Activated CD4-positive, alpha-beta T cell treated with anti-CD3 and anti-CD28 coated beads, Interleukin-2, amount 10 ng/mL, durations not matched to agents 24 days and 14 days (primary cell): ENCODE results near the gene PRDM10. TPM values are rescaled to one million over a fixed set of nuclear protein-coding genes. Genes with fewer than 3 reads are reported as not detected.

Source experiments
- DNase-seq: peaks from one replicate; pipeline ENCODE4 v3.0.0; 2022
- H3K27ac Mint-ChIP-seq: one replicate; pipeline ENCODE4 v1.8.0; 2022; ENCODE audit warnings: mild to moderate bottlenecking, mixed read lengths
- H3K27me3 Mint-ChIP-seq: one replicate; pipeline ENCODE4 v1.8.0; 2022; ENCODE audit warnings: mixed read lengths
- H3K36me3 Mint-ChIP-seq: one replicate; pipeline ENCODE4 v1.8.0; 2022; ENCODE audit warnings: low read depth, mild to moderate bottlenecking, mixed read lengths
- H3K4me1 Mint-ChIP-seq: one replicate; pipeline ENCODE4 v1.8.0; 2021; ENCODE audit warnings: mixed read lengths
- H3K4me3 Mint-ChIP-seq: one replicate; pipeline ENCODE4 v1.8.0; 2022; ENCODE audit warnings: mild to moderate bottlenecking, moderate library complexity, mixed read lengths
- H3K9me3 Mint-ChIP-seq: one replicate; pipeline ENCODE4 v1.8.0; 2021; ENCODE audit warnings: mixed read lengths
- intact Hi-C: fragments of 100-400 bp; cut with micrococcal nuclease; formaldehyde crosslinking; loops from one replicate; pipeline ENCODE4 v1.15.1; 2023
- total RNA-seq: library from RNA; stranded (reverse); gene quantifications from 2 replicates; pipeline ENCODE4 v1.2.3, GENCODE V29; 2022

The PRDM10 gene, protein sequence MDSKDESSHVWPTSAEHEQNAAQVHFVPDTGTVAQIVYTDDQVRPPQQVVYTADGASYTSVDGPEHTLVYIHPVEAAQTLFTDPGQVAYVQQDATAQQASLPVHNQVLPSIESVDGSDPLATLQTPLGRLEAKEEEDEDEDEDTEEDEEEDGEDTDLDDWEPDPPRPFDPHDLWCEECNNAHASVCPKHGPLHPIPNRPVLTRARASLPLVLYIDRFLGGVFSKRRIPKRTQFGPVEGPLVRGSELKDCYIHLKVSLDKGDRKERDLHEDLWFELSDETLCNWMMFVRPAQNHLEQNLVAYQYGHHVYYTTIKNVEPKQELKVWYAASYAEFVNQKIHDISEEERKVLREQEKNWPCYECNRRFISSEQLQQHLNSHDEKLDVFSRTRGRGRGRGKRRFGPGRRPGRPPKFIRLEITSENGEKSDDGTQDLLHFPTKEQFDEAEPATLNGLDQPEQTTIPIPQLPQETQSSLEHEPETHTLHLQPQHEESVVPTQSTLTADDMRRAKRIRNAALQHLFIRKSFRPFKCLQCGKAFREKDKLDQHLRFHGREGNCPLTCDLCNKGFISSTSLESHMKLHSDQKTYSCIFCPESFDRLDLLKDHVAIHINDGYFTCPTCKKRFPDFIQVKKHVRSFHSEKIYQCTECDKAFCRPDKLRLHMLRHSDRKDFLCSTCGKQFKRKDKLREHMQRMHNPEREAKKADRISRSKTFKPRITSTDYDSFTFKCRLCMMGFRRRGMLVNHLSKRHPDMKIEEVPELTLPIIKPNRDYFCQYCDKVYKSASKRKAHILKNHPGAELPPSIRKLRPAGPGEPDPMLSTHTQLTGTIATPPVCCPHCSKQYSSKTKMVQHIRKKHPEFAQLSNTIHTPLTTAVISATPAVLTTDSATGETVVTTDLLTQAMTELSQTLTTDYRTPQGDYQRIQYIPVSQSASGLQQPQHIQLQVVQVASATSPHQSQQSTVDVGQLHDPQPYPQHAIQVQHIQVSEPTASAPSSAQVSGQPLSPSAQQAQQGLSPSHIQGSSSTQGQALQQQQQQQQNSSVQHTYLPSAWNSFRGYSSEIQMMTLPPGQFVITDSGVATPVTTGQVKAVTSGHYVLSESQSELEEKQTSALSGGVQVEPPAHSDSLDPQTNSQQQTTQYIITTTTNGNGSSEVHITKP
- 15.9 and 16.1 TPM in 2 replicates for total RNA-seq

DNA sequence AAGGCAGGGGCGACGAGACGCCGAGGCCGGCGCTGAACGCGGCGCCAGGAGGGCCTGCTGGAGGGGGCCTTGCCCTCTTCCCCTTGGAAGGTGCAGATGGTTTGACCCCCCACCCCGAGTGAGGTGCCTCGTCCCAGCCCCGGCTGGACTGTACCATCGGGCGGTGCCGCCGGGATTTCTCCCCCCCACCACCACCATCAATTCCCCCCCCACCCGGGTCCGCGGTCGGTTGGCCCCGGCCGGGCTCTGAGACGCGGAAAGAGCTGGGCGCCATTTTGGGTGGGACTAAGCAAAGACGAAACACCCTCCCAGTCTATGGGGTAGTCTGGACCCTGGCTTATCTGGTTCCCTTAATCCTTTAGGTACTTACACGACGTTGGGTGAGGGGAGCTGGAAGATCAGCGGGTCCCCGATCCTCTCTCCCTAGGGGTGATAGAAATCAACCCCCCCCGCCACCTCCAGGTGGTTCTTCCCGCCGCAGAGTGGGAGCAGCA, at the start of gene PRDM10:
Gene PRDM10 (minus strand): TSS at position 484 of the 494 bp plus-strand sequence. CDS start 41,871 bp downstream, outside the sequence.
- intact Hi-C loops, result loop anchor here (5.0 kb wide), 2 partner anchors 80 to 120 kb away; no protein-coding TSS in a partner anchor
- peak within 1 kb of the TSS; percentile 98 for H3K4me3 Mint-ChIP-seq
- peaks cover 18% of the 10 kb centered on the region for H3K4me1 Mint-ChIP-seq
- H3K36me3 Mint-ChIP-seq, result peaks cover 6% of the 10 kb centered on the region
- peak within 1 kb of the TSS; percentile 100 for H3K27ac Mint-ChIP-seq
- H3K9me3 Mint-ChIP-seq, result no peaks in the 10 kb centered on the region
- peaks cover 3% of the 10 kb centered on the region for H3K27me3 Mint-ChIP-seq
- DNase-seq, result peak; percentile 96

DNA sequence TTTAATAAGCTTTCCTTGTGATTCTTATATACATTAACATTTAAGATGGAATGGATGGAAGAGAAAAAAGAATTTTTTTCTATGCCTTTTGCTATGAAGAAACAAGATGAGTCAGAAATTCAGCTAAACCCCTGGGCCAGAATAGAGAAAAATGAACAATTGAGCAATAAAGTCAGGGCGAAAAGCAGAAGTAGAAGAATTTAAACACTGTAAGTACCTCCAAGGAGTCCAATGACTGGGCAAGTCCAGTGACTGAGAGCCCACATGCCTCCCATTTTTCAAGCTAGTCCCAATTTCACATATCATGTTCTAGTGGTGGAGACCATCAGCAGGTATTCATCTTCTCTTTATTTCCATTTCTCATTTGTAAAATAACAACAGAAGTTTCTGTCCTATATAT, 48.4 kb upstream of the PRDM10 start:
- Mint-ChIP-seq H3K4me3 (no peak overlapping the region), H3K36me3 (no peaks in the 10 kb centered on the region), H3K4me1 (no peaks in the 10 kb centered on the region), H3K27me3 (peaks cover 26% of the 10 kb centered on the region), H3K9me3 (no peaks in the 10 kb centered on the region), H3K27ac (no peak overlapping the region)
- no peak for DNase-seq
- intact Hi-C loops, result no loop called here

DNA sequence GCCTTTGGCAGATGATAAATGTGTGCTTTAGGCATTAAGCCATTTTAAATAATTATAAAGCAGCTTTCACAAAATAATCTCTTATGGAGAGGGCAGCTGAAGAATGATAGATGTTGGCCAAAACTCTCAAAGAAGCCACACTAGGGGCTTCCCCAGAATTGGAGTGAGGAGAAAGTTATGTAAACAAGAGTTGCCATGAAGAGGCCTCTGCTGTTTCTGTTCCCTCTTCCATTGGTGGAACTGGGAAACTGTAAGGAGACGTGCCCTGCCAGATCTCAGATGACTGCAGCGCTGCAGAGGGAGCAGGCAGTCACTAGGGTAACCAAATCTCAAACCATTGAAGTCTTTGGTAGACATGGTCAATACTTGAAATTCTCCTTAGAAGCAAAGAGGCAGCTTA, 47.6 kb upstream of the PRDM10 start:
- Mint-ChIP-seq H3K27ac (no peak overlapping the region), H3K27me3 (peaks cover 23% of the 10 kb centered on the region), H3K4me1 (no peaks in the 10 kb centered on the region), H3K36me3 (no peaks in the 10 kb centered on the region), H3K9me3 (no peaks in the 10 kb centered on the region), H3K4me3 (no peak overlapping the region)
- intact Hi-C loops, result no loop called here
- no peak for DNase-seq

DNA sequence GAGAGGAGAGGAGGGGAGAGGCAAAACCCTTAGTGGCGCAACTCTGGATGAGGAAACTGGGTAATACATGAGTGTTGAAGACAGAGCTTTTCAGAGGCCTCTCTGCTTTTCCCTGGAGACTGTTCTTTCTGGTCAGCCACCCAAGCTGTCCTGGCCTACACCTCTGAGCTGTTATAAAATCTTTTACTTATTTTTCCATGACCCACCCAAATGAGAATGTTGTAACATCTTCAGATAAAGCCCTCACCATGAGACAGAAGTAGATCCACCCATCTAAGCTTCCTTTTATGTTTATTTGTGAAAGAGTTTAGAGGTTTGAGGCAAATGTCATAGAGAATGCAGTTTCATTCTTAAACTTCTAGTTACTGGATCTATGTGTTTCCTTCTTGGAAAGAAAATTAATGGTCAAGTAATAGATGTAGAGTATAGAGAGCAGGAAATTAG, 46.7 kb upstream of the PRDM10 start:
- H3K27me3 Mint-ChIP-seq, result peaks cover 20% of the 10 kb centered on the region
- H3K27ac Mint-ChIP-seq, result no peak overlapping the region
- H3K9me3 Mint-ChIP-seq, result no peaks in the 10 kb centered on the region

DNA sequence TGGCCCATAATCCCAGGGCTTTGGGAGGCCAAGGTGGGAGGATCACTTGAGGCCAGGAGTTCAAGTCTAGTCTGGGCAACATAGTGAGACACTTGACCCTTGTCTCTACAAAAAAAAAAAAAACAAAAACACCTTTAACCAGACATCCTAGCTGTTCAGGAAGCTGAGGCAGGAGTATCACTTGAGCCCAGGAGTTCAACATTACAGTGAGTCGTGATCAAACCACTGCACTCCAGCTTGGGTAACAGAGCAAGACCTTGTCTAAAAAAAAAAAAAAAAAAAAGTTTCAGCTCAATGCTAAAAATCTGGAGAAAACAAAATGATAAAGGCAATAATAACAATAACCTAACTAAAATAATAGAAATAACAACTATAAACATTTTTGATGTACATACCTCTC, 44.5 kb upstream of the PRDM10 start:
- no peak overlapping the region for H3K4me3 Mint-ChIP-seq
- no peaks in the 10 kb centered on the region for H3K4me1 Mint-ChIP-seq
- H3K36me3 Mint-ChIP-seq, result no peaks in the 10 kb centered on the region
- intact Hi-C loops, result no loop called here
- H3K9me3 Mint-ChIP-seq, result no peaks in the 10 kb centered on the region
- H3K27ac Mint-ChIP-seq, result no peak overlapping the region
- peaks cover 8% of the 10 kb centered on the region for H3K27me3 Mint-ChIP-seq
- DNase-seq, result no peak

More for the DNA sequence above, 46.7 kb upstream of the PRDM10 start:
- Mint-ChIP-seq H3K36me3 (no peaks in the 10 kb centered on the region), H3K4me3 (no peak overlapping the region), H3K4me1 (no peaks in the 10 kb centered on the region)
- DNase-seq, result no peak
- intact Hi-C loops, result no loop called here

DNA sequence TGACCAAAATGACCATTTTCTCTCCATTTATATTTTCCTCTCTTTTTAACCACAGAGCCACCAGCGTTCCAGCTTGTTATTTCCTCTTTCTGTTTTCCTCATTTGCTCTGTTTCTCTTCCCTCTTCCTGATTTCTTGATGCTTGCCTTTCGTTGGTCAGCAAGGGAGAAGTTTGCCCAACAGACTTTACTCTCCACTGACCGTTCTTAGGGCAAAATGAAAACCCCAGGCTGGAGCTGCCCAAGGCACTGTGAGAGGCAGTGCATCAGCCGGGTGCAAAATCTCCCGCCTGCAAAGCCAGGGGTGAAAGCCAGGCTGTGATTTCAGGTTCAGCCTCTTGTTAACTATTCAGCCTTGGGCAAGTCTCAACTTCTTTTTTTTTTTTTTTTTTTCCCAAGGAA, 40.9 kb upstream of the PRDM10 start:
- Mint-ChIP-seq H3K27ac (no peak overlapping the region), H3K4me3 (no peak overlapping the region), H3K36me3 (no peaks in the 10 kb centered on the region), H3K27me3 (no peaks in the 10 kb centered on the region), H3K9me3 (no peaks in the 10 kb centered on the region), H3K4me1 (no peaks in the 10 kb centered on the region)
- DNase-seq, result no peak
- intact Hi-C loops, result no loop called here

DNA sequence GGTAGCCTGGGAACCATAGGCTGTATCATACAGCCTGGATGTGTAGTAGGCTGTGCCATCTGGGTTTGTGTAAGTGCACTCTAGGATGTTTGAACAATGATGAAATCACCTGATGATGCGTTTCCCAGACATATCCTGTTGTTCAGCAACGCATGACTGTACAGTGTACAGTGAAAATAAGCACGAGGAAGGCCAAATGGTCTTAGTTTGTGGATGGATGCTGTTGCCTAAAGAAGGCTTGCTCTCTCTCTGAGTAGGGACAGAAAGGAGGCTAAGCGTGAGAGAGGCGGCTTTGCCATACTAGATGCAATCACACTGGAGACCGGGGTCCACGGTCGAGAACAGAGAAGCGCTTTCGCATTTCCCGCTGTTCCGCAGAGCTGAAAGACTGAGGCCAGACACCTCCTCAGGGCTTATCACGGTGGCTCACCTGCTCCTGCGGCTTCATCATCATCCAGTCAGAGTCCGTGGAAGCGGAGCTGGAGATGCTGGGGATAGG, 39.5 kb upstream of the PRDM10 start:
- Mint-ChIP-seq H3K9me3 (no peaks in the 10 kb centered on the region), H3K27ac (no peak overlapping the region), H3K4me1 (no peaks in the 10 kb centered on the region), H3K27me3 (peaks cover 2% of the 10 kb centered on the region), H3K4me3 (no peak overlapping the region), H3K36me3 (no peaks in the 10 kb centered on the region)
- intact Hi-C loops, result no loop called here
- no peak for DNase-seq

DNA sequence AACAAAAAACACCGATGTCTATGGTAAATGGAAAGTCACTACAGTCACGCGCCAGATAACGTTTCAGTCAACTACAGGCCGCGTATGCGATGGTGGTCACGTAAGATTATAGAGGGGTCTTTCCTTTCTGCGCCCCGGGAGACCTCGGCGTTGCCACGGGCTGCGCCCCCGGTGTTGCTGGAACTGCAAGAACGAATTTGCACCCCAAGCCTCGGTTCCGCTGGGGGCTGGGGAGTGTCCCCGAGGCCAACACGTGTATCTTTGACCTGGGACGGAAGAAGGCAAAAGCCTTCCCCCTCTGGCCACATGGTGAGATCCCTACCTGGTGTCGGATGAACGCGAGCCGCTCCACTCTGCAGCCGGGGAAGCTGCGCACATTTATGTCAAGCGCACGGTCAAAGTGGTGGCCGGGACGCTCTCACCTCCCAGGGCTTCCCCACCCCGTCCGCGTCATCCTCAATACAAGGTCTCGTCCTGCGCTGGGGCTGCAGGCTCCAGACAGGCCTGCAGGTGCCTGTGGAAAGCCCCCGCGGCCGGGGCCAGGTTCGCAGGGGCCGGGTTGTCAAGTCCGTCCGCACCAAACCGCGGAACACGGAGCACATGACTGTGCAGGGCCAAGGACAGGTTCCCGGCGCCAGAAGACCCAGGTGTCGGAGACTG, 37.8 kb upstream of the PRDM10 start:
- DNase-seq, result no peak
- Mint-ChIP-seq H3K36me3 (no peaks in the 10 kb centered on the region), H3K4me1 (no peaks in the 10 kb centered on the region), H3K4me3 (no peak overlapping the region), H3K27ac (no peak overlapping the region), H3K9me3 (no peaks in the 10 kb centered on the region), H3K27me3 (peaks cover 2% of the 10 kb centered on the region)
- intact Hi-C loops, result no loop called here

DNA sequence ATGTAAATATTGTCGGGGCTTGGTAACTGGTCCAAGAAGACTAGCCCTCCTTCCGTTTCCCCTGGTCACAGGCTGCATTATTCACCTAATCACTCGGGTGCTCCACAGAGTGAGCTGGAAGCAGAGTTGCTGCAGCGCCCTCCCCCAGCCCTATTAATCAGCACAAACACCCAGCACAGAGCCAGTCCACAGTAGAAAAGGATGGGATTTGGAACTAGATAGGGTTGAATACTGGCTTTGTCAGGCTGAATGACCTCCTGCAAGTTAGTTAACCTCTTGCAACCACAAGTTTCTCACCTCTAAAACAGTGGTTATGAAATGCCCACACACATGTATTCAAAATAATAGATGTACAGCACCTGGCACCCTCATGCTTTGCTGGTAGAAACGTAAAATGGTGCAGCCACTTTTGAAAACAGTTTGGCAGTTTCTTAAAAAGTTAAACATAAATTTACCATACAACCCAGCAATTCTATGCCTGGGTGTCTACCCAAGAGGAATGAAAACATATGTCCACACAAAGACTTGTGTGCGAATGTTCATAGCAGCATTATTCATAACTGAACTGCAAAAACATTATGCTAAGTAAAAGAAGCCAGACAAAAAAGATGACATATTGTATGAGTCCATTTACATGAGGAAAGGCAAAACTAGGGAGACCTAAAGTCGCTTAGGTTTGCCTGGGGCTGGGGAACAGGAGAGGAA, 35.4 kb upstream of the PRDM10 start:
- Mint-ChIP-seq H3K27me3 (peaks cover 4% of the 10 kb centered on the region), H3K36me3 (no peaks in the 10 kb centered on the region), H3K4me1 (no peaks in the 10 kb centered on the region), H3K9me3 (no peaks in the 10 kb centered on the region), H3K27ac (no peak overlapping the region), H3K4me3 (no peak overlapping the region)
- intact Hi-C loops, result no loop called here
- DNase-seq, result no peak

DNA sequence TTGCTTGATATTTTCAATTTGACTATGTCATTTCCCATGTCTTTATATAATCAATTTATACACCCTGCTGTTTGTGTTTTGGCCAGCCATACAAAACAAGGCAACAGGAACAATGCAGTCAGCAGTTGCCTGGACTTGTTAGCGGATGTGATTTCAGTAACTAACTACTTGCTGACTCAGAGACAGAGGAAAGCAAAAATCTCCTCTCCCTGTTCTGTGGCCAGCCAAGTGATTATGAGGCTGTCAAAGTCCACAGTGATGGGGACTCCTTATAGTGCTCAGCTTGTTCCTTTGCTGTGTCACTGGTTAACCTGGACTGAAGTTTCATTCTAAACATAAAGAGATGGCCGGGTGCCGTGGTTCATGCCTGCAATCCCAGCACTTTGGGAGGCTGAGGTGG, 34.4 kb upstream of the PRDM10 start:
- Mint-ChIP-seq H3K4me3 (no peak overlapping the region), H3K27me3 (peaks cover 4% of the 10 kb centered on the region), H3K36me3 (no peaks in the 10 kb centered on the region), H3K27ac (no peak overlapping the region), H3K4me1 (no peaks in the 10 kb centered on the region), H3K9me3 (no peaks in the 10 kb centered on the region)
- intact Hi-C loops, result no loop called here
- DNase-seq, result no peak

DNA sequence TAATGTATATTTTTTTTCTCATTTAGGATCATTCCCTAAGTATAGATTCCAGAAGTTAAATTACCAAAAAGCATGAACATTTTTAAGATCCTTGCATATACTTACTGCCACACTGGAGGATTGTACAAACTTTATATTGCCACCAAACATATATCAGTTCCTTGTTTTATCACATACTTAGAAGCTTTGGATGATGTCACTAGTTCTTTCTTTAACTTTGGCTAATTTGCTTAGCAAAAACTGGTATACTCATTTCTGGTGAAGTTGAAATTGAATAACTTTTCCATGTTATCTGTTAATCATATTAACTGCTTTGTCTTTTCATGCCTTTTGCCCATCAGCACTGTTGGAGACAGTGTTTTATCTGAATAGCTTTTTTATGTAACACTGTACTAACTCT, 31.6 kb upstream of the PRDM10 start:
- H3K27ac Mint-ChIP-seq, result no peak overlapping the region
- no peak for DNase-seq
- H3K27me3 Mint-ChIP-seq, result peaks cover 4% of the 10 kb centered on the region
- no peak overlapping the region for H3K4me3 Mint-ChIP-seq
- H3K4me1 Mint-ChIP-seq, result no peaks in the 10 kb centered on the region
- H3K36me3 Mint-ChIP-seq, result no peaks in the 10 kb centered on the region
- intact Hi-C loops, result no loop called here
- H3K9me3 Mint-ChIP-seq, result no peaks in the 10 kb centered on the region

DNA sequence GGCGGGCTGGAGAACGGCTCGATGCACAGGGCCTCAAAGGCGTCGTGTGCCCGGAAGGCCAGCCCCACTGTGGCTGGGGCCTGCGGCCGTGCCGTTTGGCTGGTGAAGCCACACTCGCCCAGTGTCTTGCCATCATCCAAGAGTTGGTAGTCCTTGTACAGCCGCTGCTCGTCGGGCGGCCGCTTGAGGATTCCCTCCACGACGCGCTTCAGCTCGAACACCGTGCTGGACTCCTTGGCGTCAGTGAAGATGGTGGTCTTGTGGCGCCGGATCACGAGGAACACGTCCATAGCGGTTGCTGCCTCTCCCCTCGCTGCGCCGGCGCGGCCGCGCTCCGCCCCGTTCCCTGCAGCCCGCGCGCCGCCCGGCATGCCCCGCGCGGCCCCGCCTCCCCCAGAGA, 30.3 kb upstream of the PRDM10 start:
- Mint-ChIP-seq H3K4me1 (no peaks in the 10 kb centered on the region), H3K27me3 (peaks cover 4% of the 10 kb centered on the region), H3K4me3 (no peak overlapping the region), H3K36me3 (no peaks in the 10 kb centered on the region), H3K9me3 (no peaks in the 10 kb centered on the region), H3K27ac (no peak overlapping the region)
- no peak for DNase-seq
- intact Hi-C loops, result no loop called here

DNA sequence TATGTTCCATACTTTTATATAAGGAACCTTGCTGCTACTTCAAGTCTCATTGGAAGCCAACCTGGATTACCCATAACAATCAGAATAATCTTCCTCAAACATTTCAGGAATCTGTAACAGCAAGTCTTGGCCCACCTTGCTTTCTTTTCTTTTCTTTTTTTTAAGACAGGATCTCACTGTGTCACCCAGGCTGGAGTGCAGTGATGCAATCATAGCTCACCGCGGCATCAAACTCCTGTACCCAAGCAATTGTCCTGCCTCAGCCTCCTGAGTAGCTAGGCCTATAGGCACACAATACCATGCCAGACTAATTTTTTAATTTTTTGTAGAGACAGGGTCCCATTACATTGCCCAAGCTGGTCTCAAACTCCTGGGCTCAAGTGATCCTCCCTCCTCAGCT, 29.3 kb upstream of the PRDM10 start:
- no peaks in the 10 kb centered on the region for H3K36me3 Mint-ChIP-seq
- no peak overlapping the region for H3K27ac Mint-ChIP-seq
- DNase-seq, result no peak
- H3K4me1 Mint-ChIP-seq, result no peaks in the 10 kb centered on the region
- intact Hi-C loops, result no loop called here
- H3K9me3 Mint-ChIP-seq, result no peaks in the 10 kb centered on the region
- H3K4me3 Mint-ChIP-seq, result no peak overlapping the region
- peaks cover 3% of the 10 kb centered on the region for H3K27me3 Mint-ChIP-seq
